HCT116 (cell line): ENCODE results near the gene PRKG1. TPM values are rescaled to one million over a fixed set of nuclear protein-coding genes. Genes with fewer than 3 reads are reported as not detected.
A peak's percentile ranks its signal among the peaks of the same experiment; 100 is the strongest.

Experiments
- ATAC-seq: fragments of 200-7000 bp; cut with Tn5 transposase; 2 replicates; pipeline ENCODE4 v1.9.1; 2020; ENCODE audit warnings: mild to moderate bottlenecking, moderate library complexity
- BruUV-seq: library from RNA; stranded (reverse); fragments of 400-500 nt; replicated peaks from 2 replicates; lab custom pipeline; 2021; lab: Mats Ljungman, UMichigan
- CTCF ChIA-PET: fragments of 300-600 bp; sonication (Branson Sonifier 250); formaldehyde crosslinking; loops from one replicate; lab custom pipeline; 2021; ENCODE audit warnings: antibody characterized with exemption; lab: Charles Lee
- POLR2A ChIA-PET: fragments of 300-600, 350-600 bp; sonication (Branson Sonifier 250); formaldehyde crosslinking; loops from one replicate; lab custom pipeline; 2021; ENCODE audit warnings: antibody characterized with exemption; lab: Charles Lee
- RAD21 ChIA-PET, 2 experiments: fragments of 300-600 bp; sonication (Branson Sonifier 250); formaldehyde crosslinking; loops; one replicate each; lab custom pipeline; 2023; ENCODE audit warnings: low total read pairs in 2 of 2; ENCODE audit not compliant: uncharacterized antibody in 2 of 2, unreplicated experiment in 2 of 2, low non-redundant PET in 1 of 2; lab: Charles Lee
- DNase-seq: peaks from one replicate; pipeline ENCODE4 v3.0.0-alpha.2; 2010; ENCODE audit warnings: low read depth, low spot score
- H2AFZ ChIP-seq: fragments of 200-600 bp; shearing (Covaris generic), sonication (generic); 2 replicates; pipeline ENCODE4 v1.6.1; 2017; ENCODE audit warnings: low read depth, mixed run types, mixed read lengths, antibody characterized with exemption, low read length; ENCODE audit not compliant: poor library complexity, severe bottlenecking
- H3K27ac ChIP-seq: 2 replicates; pipeline ENCODE4 v1.5.1; 2012; ENCODE audit warnings: low read depth, low read length
- H3K27me3 ChIP-seq: fragments of 200-600 bp; sonication (generic); 2 replicates; pipeline ENCODE4 v1.6.1; 2016; ENCODE audit warnings: mixed run types, low read length, mixed read lengths; ENCODE audit not compliant: insufficient read depth
- H3K36me3 ChIP-seq, 2 experiments: fragments of 200-500 bp in 1 of 2; fragments of 200-600 bp in 1 of 2; sonication (Bioruptor generic) in 1 of 2; sonication (generic) in 1 of 2; 2 replicates each; pipeline versions ENCODE4 v1.5.1 to v1.6.1; 2014 to 2016; ENCODE audit warnings: low read length in 2 of 2, inconsistent platforms in 1 of 2, mixed read lengths in 1 of 2, mixed run types in 1 of 2; ENCODE audit not compliant: insufficient read depth in 2 of 2, control insufficient read depth in 1 of 2
- H3K4me1 ChIP-seq, 2 experiments: fragments of 200-600 bp in 1 of 2; sonication (generic) in 1 of 2; 2 replicates each; pipeline versions ENCODE4 v1.5.1 to v1.6.1; 2012 to 2017; ENCODE audit warnings: low read length in 2 of 2, inconsistent platforms in 1 of 2, mild to moderate bottlenecking in 1 of 2, mixed read lengths in 1 of 2, mixed run types in 1 of 2, moderate library complexity in 1 of 2; ENCODE audit not compliant: insufficient read depth in 2 of 2, control insufficient read depth in 1 of 2
- H3K4me2 ChIP-seq: fragments of 200-600 bp; sonication (generic); 2 replicates; pipeline ENCODE4 v1.6.1; 2017; ENCODE audit warnings: mixed run types, low read length, mixed read lengths
- H3K4me3 ChIP-seq, 2 experiments: fragments of 200-600 bp in 1 of 2; sonication (generic) in 1 of 2; replicated peaks in 1 of 2; 2 replicates each; pipeline ENCODE4 v1.5.1; 2011 to 2016; ENCODE audit warnings: low read length in 2 of 2, control low read depth in 1 of 2, low read depth in 1 of 2, mild to moderate bottlenecking in 1 of 2, mixed read lengths in 1 of 2, mixed run types in 1 of 2
- H3K79me2 ChIP-seq: fragments of 200-600 bp; sonication (generic); 2 replicates; pipeline ENCODE4 v1.6.1; 2017; ENCODE audit warnings: mild to moderate bottlenecking, mixed run types, low read length, moderate library complexity, mixed read lengths; ENCODE audit not compliant: insufficient read depth
- H3K9ac ChIP-seq: fragments of 200-600 bp; sonication (generic); 2 replicates; pipeline ENCODE4 v1.6.1; 2016; ENCODE audit warnings: low read length, mixed read lengths
- H3K9me2 ChIP-seq: fragments of 200-600 bp; sonication (generic), shearing (Covaris generic); 2 replicates; pipeline ENCODE4 v1.6.1; 2017; ENCODE audit warnings: mixed run types, mild to moderate bottlenecking, moderate library complexity; ENCODE audit not compliant: insufficient read depth
- H3K9me3 ChIP-seq, 2 experiments: fragments of 200-500 bp in 1 of 2; fragments of 200-600 bp in 1 of 2; sonication (Bioruptor generic) in 1 of 2; sonication (generic) in 1 of 2; 2 replicates each; pipeline ENCODE4 v1.6.1; 2014 to 2017; ENCODE audit warnings: low read length in 2 of 2, mixed read lengths in 2 of 2, inconsistent platforms in 1 of 2, low read depth in 1 of 2, mild to moderate bottlenecking in 1 of 2, mixed run types in 1 of 2, moderate library complexity in 1 of 2; ENCODE audit not compliant: control insufficient read depth in 1 of 2, insufficient read depth in 1 of 2
- H4K20me1 ChIP-seq: fragments of 200-600 bp; sonication (generic), shearing (Covaris generic); 2 replicates; pipeline ENCODE4 v1.6.1; 2017; ENCODE audit warnings: mixed run types, mild to moderate bottlenecking, moderate library complexity; ENCODE audit not compliant: insufficient read depth
- CBX3 ChIP-seq: IDR thresholded peaks from 2 replicates; pipeline ENCODE4 v1.6.1; 2012; ENCODE audit warnings: low read depth
- CEBPB ChIP-seq: IDR thresholded peaks from 2 replicates; pipeline ENCODE4 v1.6.1; 2012; ENCODE audit warnings: low read depth
- ELF1 ChIP-seq: IDR thresholded peaks from 2 replicates; pipeline ENCODE4 v1.6.1; 2012; ENCODE audit warnings: low read depth, borderline replicate concordance
- EZH2phosphoT487 ChIP-seq: fragments of 200-600 bp; IDR thresholded peaks from 2 replicates; pipeline ENCODE4 v1.6.1; 2018; ENCODE audit warnings: antibody characterized with exemption, borderline replicate concordance
- FOSL1 ChIP-seq: IDR thresholded peaks from 2 replicates; pipeline ENCODE4 v1.6.1; 2012; ENCODE audit warnings: low read depth
- JUND ChIP-seq: IDR thresholded peaks from 2 replicates; pipeline ENCODE4 v1.6.1; 2012
- RAD21 ChIP-seq: IDR thresholded peaks from 2 replicates; pipeline ENCODE4 v1.6.1; 2012; ENCODE audit warnings: low read depth, mild to moderate bottlenecking
- SIN3A ChIP-seq: IDR thresholded peaks from 2 replicates; pipeline ENCODE4 v1.6.1; 2012; ENCODE audit warnings: low read depth
- SP1 ChIP-seq: IDR thresholded peaks from 2 replicates; pipeline ENCODE4 v1.6.1; 2012; ENCODE audit warnings: low read depth
- TCF7L2 ChIP-seq: IDR thresholded peaks from 2 replicates; pipeline ENCODE4 v1.7.0; 2011; ENCODE audit warnings: borderline replicate concordance, inconsistent platforms; ENCODE audit not compliant: insufficient read depth, insufficient read length; ENCODE audit errors: extremely low read depth
- YY1 ChIP-seq: IDR thresholded peaks from 2 replicates; pipeline ENCODE4 v1.6.1; 2011; ENCODE audit warnings: low read length, low read depth, moderate library complexity, mild to moderate bottlenecking; ENCODE audit not compliant: insufficient replicate concordance; ENCODE audit errors: extremely low read depth
- ZNF274 ChIP-seq: fragments of 200-500 bp; sonication (Bioruptor generic); IDR thresholded peaks from 2 replicates; pipeline ENCODE4 v1.6.1; 2014; ENCODE audit warnings: mild to moderate bottlenecking, low read depth, low read length, inconsistent platforms
- intact Hi-C: fragments of 100-400 bp; cut with micrococcal nuclease; formaldehyde crosslinking; loops from 2 replicates; pipeline ENCODE4 v1.10.0; 2022
- total RNA-seq: library from RNA; stranded (reverse); gene quantifications from one replicate; pipeline ENCODE4 v1.2.1, GENCODE V29; 2021; ENCODE audit not compliant: unreplicated experiment

The PRKG1 gene
- total RNA-seq, 1 experiment from 2014 or later: 1.4 TPM

DNA sequence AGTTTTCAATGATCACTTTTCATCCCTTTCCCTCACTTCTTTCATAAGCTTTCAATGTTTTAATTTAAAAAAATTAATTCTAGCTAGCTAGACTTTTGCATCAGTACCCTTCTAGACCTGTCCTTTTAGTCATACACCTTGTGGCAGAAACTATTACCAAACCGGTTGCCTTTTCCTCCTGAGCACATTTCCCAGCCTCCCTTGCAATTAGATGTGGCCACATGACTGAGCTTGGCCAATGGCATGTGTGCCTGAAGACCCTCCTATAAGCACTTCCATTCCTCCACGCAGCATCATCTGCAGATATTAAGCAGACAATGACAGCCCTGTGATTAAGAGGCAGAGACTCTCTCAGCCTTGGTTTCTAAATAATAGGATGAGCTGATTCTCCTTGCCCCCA, 1252.1 kb downstream of the PRKG1 start:
- CTCF ChIA-PET: no interaction called here
- RAD21 ChIA-PET: no interaction called here
- Histone ChIP-seq H4K20me1 (no peaks in the 10 kb centered on the region), H3K27ac (no peak overlapping the region; the same call in 1 of the 2 replicates), H3K9me2 (no peaks in the 10 kb centered on the region), H3K4me1 (peaks cover 5 to 25% of the 10 kb centered on the region in 2 experiments; a peak in 3 of 4 replicates), H3K27me3 (no peaks in the 10 kb centered on the region), H3K4me2 (no peak overlapping the region), H3K4me3 (no peak overlapping the region), H3K9me3 (no peaks in the 10 kb centered on the region), H3K9ac (no peak overlapping the region), H3K36me3 (no peaks in the 10 kb centered on the region)
- BruUV-seq: no TSS peak
- intact Hi-C loops: no loop called here
- peak; percentile 50 for ATAC-seq
- DNase-seq: no peak
- POLR2A ChIA-PET: interaction anchor here (1.7 to 1.9 kb wide), 2 partner anchors 9 to 12 kb away, joined by 6 read pairs; partner anchors contain the start of gene DKK1
- TF ChIP-seq SP1 (no peak), ZNF274 (no peak), CBX3 (0 out of 2 replicates have a peak, but pooled peaks have one; percentile 12)
- TF ChIP-seq, all 23 proteins: peak for 1
- Histone ChIP-seq H2AFZ (peak overlapping the region; percentile 71), H3K79me2 (no peaks in the 10 kb centered on the region)

GRCh38 chr10:52331638-52332364, 1257.5 kb downstream of the PRKG1 start:
- no peaks in the 10 kb centered on the region for H4K20me1 ChIP-seq
- H3K79me2 ChIP-seq: no peaks in the 10 kb centered on the region
- no peak overlapping the region for H3K4me3 ChIP-seq
- no peak overlapping the region for H3K4me2 ChIP-seq
- ATAC-seq: no peak
- BruUV-seq: no TSS peak
- H3K9ac ChIP-seq: no peak overlapping the region
- ChIA-PET CTCF (no interaction called here), RAD21 (no interaction called here), POLR2A (no interaction called here)
- no peak for TF ChIP-seq YY1
- no peak for TF ChIP-seq RAD21
- TF ChIP-seq CEBPB: no peak
- no peak for TF ChIP-seq EZH2phosphoT487
- TF ChIP-seq SIN3A: no peak
- no peak for TF ChIP-seq JUND
- TF ChIP-seq FOSL1: no peak
- no peak for TF ChIP-seq ELF1
- no peak for TF ChIP-seq TCF7L2
- no peaks in the 10 kb centered on the region for H3K9me2 ChIP-seq
- no peaks in the 10 kb centered on the region for H3K27me3 ChIP-seq
- intact Hi-C loops: loop anchor here (10.0 kb wide), 1 partner anchor 63 kb away; no protein-coding TSS in a partner anchor
- no peaks in the 10 kb centered on the region for H3K9me3 ChIP-seq
- H3K4me1 ChIP-seq: peaks cover 22 to 42% of the 10 kb centered on the region in 2 experiments
- no peak for DNase-seq
- peak overlapping the region; percentile 5; the same call in 1 of the 2 replicates for H3K27ac ChIP-seq
- peak overlapping the region; percentile 32 for H2AFZ ChIP-seq
- H3K36me3 ChIP-seq: no peaks in the 10 kb centered on the region
